IMR-90 (cell line): ENCODE measurements around the gene LY6G6F. TPM values are rescaled to one million over a fixed set of nuclear protein-coding genes. Genes with fewer than 3 reads are reported as not detected.

Experiments used
- ATAC-seq: fragments of 200-7000 bp; cut with Tn5 transposase; 2 replicates; pipeline ENCODE4 v1.9.1; 2020; ENCODE audit warnings: low read depth, mild to moderate bottlenecking, moderate library complexity
- BruUV-seq: library from RNA; stranded (reverse); fragments of 400-500 nt; replicated peaks from 2 replicates; lab custom pipeline; 2021; lab: Mats Ljungman, UMichigan
- CTCF ChIA-PET: fragments of 300-600 bp; formaldehyde crosslinking; extraction: SDS; loops from one replicate; lab custom pipeline; 2021; ENCODE audit warnings: antibody characterized with exemption; lab: Yijun Ruan, JAX
- POLR2A ChIA-PET: fragments of 300-600 bp; sonication (Branson Sonifier 250); formaldehyde crosslinking; loops from one replicate; lab custom pipeline; 2022; ENCODE audit warnings: antibody characterized with exemption; ENCODE audit not compliant: unreplicated experiment; lab: Charles Lee
- DNase-seq: peaks from one replicate; pipeline ENCODE4 v3.0.0; 2013
- H2AFZ ChIP-seq: replicated peaks from 2 replicates; pipeline ENCODE3; 2013; ENCODE audit warnings: low read length, mild to moderate bottlenecking; ENCODE audit not compliant: poor library complexity
- H2AK5ac ChIP-seq: 2 replicates; pipeline ENCODE4 v1.6.1; 2013; ENCODE audit warnings: low read depth, low read length, inconsistent platforms
- H2AK9ac ChIP-seq: replicated peaks from 2 replicates; pipeline ENCODE3; 2013; ENCODE audit warnings: mild to moderate bottlenecking, low read depth, low read length, moderate library complexity; ENCODE audit not compliant: poor library complexity
- H2BK120ac ChIP-seq: 2 replicates; pipeline ENCODE4 v1.6.1; 2013; ENCODE audit warnings: low read depth, low read length, inconsistent platforms
- H2BK15ac ChIP-seq: 3 replicates; pipeline ENCODE4 v1.6.1; 2013; ENCODE audit warnings: low read depth, low read length, inconsistent platforms
- H2BK20ac ChIP-seq: 2 replicates; pipeline ENCODE4 v1.6.1; 2013; ENCODE audit warnings: low read depth, mild to moderate bottlenecking, inconsistent platforms, low read length, moderate library complexity
- H2BK5ac ChIP-seq: 2 replicates; pipeline ENCODE4 v1.6.1; 2013; ENCODE audit warnings: mild to moderate bottlenecking, low read depth, low read length, inconsistent platforms; ENCODE audit not compliant: poor library complexity, severe bottlenecking
- H3K14ac ChIP-seq: replicated peaks from 2 replicates; pipeline ENCODE4 v1.6.1; 2013; ENCODE audit warnings: low read depth, low read length, inconsistent platforms
- H3K18ac ChIP-seq: 2 replicates; pipeline ENCODE4 v1.6.1; 2013; ENCODE audit warnings: low read depth, low read length, control low read depth
- H3K23ac ChIP-seq: 2 replicates; pipeline ENCODE4 v1.6.1; 2013; ENCODE audit warnings: low read depth, low read length, inconsistent platforms
- H3K27ac ChIP-seq: 2 replicates; pipeline ENCODE4 v1.5.1; 2013; ENCODE audit warnings: mild to moderate bottlenecking, control low read depth, low read length; ENCODE audit not compliant: insufficient read depth
- H3K27me3 ChIP-seq: 2 replicates; pipeline ENCODE4 v1.6.1; 2013; ENCODE audit warnings: low read length; ENCODE audit not compliant: control insufficient read depth, insufficient read depth
- H3K36me3 ChIP-seq: 2 replicates; pipeline ENCODE4 v1.6.1; 2013; ENCODE audit warnings: low read length, mixed read lengths; ENCODE audit not compliant: control insufficient read depth, insufficient read depth
- H3K4ac ChIP-seq: 2 replicates; pipeline ENCODE4 v1.6.1; 2013; ENCODE audit warnings: low read depth, low read length, inconsistent platforms
- H3K4me1 ChIP-seq: 2 replicates; pipeline ENCODE4 v1.6.1; 2013; ENCODE audit warnings: low read length, mixed read lengths; ENCODE audit not compliant: control insufficient read depth, insufficient read depth
- H3K4me2 ChIP-seq: 2 replicates; pipeline ENCODE4 v1.6.1; 2013; ENCODE audit warnings: low read depth, mild to moderate bottlenecking, control low read depth, low read length, moderate library complexity
- H3K4me3 ChIP-seq: 2 replicates; pipeline ENCODE4 v1.5.1; 2013; ENCODE audit warnings: low read depth, mild to moderate bottlenecking, control low read depth, low read length, moderate library complexity; ENCODE audit not compliant: insufficient read depth
- H3K56ac ChIP-seq: 2 replicates; pipeline ENCODE4 v1.6.1; 2013; ENCODE audit warnings: low read length, inconsistent platforms; ENCODE audit not compliant: insufficient read depth; ENCODE audit errors: extremely low read depth
- H3K79me1 ChIP-seq, 2 experiments: 2 replicates each; pipeline ENCODE4 v1.6.1; 2013; ENCODE audit warnings: low read length in 2 of 2, inconsistent platforms in 1 of 2, low read depth in 1 of 2
- H3K9ac ChIP-seq: 2 replicates; pipeline ENCODE4 v1.6.1; 2013; ENCODE audit warnings: low read depth, low read length, control low read depth
- H3K9me1 ChIP-seq: 2 replicates; pipeline ENCODE4 v1.6.1; 2013; ENCODE audit warnings: low read length, inconsistent platforms; ENCODE audit not compliant: insufficient read depth
- H3K9me3 ChIP-seq: 2 replicates; pipeline ENCODE4 v1.6.1; 2013; ENCODE audit warnings: low read length; ENCODE audit not compliant: control insufficient read depth, insufficient read depth
- H4K20me1 ChIP-seq: 2 replicates; pipeline ENCODE4 v1.6.1; 2013; ENCODE audit warnings: low read length, inconsistent platforms; ENCODE audit not compliant: insufficient read depth
- H4K5ac ChIP-seq: 2 replicates; pipeline ENCODE4 v1.6.1; 2013; ENCODE audit warnings: mild to moderate bottlenecking, low read depth, low read length, control low read depth
- H4K8ac ChIP-seq, 2 experiments: 2 replicates each; pipeline ENCODE4 v1.6.1; 2013; ENCODE audit warnings: low read depth in 2 of 2, low read length in 2 of 2, control low read depth in 1 of 2, inconsistent platforms in 1 of 2
- H4K91ac ChIP-seq: 2 replicates; pipeline ENCODE4 v1.6.1; 2013; ENCODE audit warnings: low read depth, low read length, inconsistent platforms; ENCODE audit not compliant: insufficient read depth
- BHLHE40 ChIP-seq: fragments of 150-350 bp; IDR thresholded peaks from 2 replicates; pipeline ENCODE4 v1.6.1; 2016; ENCODE audit warnings: mild to moderate bottlenecking, low read depth, low read length
- CTCF ChIP-seq: conservative IDR thresholded peaks from 2 replicates; pipeline ENCODE4 v1.5.1; 2012; ENCODE audit warnings: mild to moderate bottlenecking, low read depth, low read length, improper control_type of control experiment
- FOS ChIP-seq: fragments of 150-350 bp; IDR thresholded peaks from 2 replicates; pipeline ENCODE4 v1.6.1; 2016; ENCODE audit warnings: low read depth, low read length
- MXI1 ChIP-seq: IDR thresholded peaks from 2 replicates; pipeline ENCODE4 v1.6.1; 2012; ENCODE audit warnings: low read depth, mild to moderate bottlenecking, low read length, moderate library complexity, borderline replicate concordance
- POLR2A ChIP-seq: IDR thresholded peaks from 2 replicates; pipeline ENCODE4 v1.6.1; 2012; ENCODE audit warnings: mild to moderate bottlenecking, low read depth, low read length
- RAD21 ChIP-seq: IDR thresholded peaks from 2 replicates; pipeline ENCODE4 v1.6.1; 2012; ENCODE audit warnings: low read length, improper control_type of control experiment
- RCOR1 ChIP-seq: IDR thresholded peaks from 2 replicates; pipeline ENCODE4 v1.6.1; 2012; ENCODE audit warnings: mild to moderate bottlenecking, low read length, improper control_type of control experiment; ENCODE audit not compliant: insufficient replicate concordance
- WGBS, 2 experiments: methylation state at CpG; one replicate each; pipeline versions ENCODE4 v1.1.5 to v1.1.7; 2013; ENCODE audit warnings: missing lambda C conversion rate in 2 of 2; ENCODE audit not compliant: insufficient read length in 1 of 2; ENCODE audit errors: extremely low coverage in 2 of 2; 5-methylcytosine and 5-hydroxymethylcytosine counted together
- dilution Hi-C: fragments of 300-500 bp; cut with HindIII; formaldehyde crosslinking; loops from one replicate; pipeline ENCODE4 v1.14.3; 2018; ENCODE audit warnings: low sequenced_read_pairs; ENCODE audit not compliant: unreplicated experiment
- in situ Hi-C: fragments of 300-500 bp; cut with MboI; formaldehyde crosslinking; loops from 3 replicates; pipeline ENCODE4 v1.14.3; 2019; ENCODE audit warnings: low sequenced_read_pairs, inconsistent platforms, mixed read lengths
- intact Hi-C: fragments of 100-400 bp; cut with micrococcal nuclease; formaldehyde crosslinking; loops from 2 replicates; pipeline ENCODE4 v1.10.0; 2022
- polyA plus RNA-seq, 3 experiments: library from polyadenylated mRNA; depleted of rRNA; stranded (reverse); fragments of >200 nt; gene quantifications; 2 replicates each; pipeline ENCODE4 v1.2.3, GENCODE V29; 2012; ENCODE audit warnings: low replicate concordance in 1 of 3
- total RNA-seq: library from RNA; depleted of rRNA; stranded (reverse); fragments of >200 nt; gene quantifications from 2 replicates; pipeline ENCODE4 v1.2.3, GENCODE V29; 2012

The LY6G6F gene
- total and polyA plus RNA-seq, 2 of the 4 experiments (the other 2 are of a cell fraction) = not detected

- in situ Hi-C loops = no loop called here
- ATAC-seq (no peak), DNase-seq (no peak)
- Histone ChIP-seq H3K36me3 (peaks cover 10% of the 10 kb centered on the region; the same call in 1 of the 2 replicates), H3K79me1 (no peaks in the 10 kb centered on the region), H2AFZ (no peak overlapping the region), H4K91ac (no peak overlapping the region), H3K9ac (no peak overlapping the region), H2AK9ac (no peak overlapping the region), H3K9me3 (no peaks in the 10 kb centered on the region), H3K56ac (no peak overlapping the region), H3K4me3 (no peak overlapping the region), H3K27me3 (peaks cover 2% of the 10 kb centered on the region; the same call in 1 of the 2 replicates), H2BK20ac (no peak overlapping the region), H3K23ac (no peak overlapping the region), H4K20me1 (no peaks in the 10 kb centered on the region), H2BK5ac (no peak overlapping the region), H2BK15ac (no peak overlapping the region), H3K4ac (no peak overlapping the region), H4K8ac (no peak overlapping the region), H3K9me1 (peaks cover 4% of the 10 kb centered on the region; the same call in 1 of the 2 replicates), H3K4me1 (no peaks in the 10 kb centered on the region), H3K27ac (no peak overlapping the region), H3K18ac (no peak overlapping the region), H2BK120ac (no peak overlapping the region), H3K4me2 (no peak overlapping the region), H4K5ac (no peak overlapping the region), H2AK5ac (no peak overlapping the region), H3K14ac (no peak overlapping the region)
- ChIA-PET CTCF (no interaction called here), POLR2A (no interaction called here)
- WGBS, 2 experiments = 71% methylated on average over 1 of the region's 3 CpGs; no CpG with 5 or more reads in 1 of the 2 experiments
- TF ChIP-seq FOS (no peak), RAD21 (no peak), MXI1 (no peak), POLR2A (no peak), BHLHE40 (no peak), CTCF (no peak), RCOR1 (no peak)
- BruUV-seq = no TSS peak
- dilution Hi-C loops = no loop called here
- intact Hi-C loops = no loop called here
Observed at GRCh38 chr6:31722173-31722572, 15.5 kb downstream of the LY6G6F start.
